GM12878 (cell line): Measurements from ENCODE around the gene HOXB3. TPM values are rescaled to one million over a fixed set of nuclear protein-coding genes. Genes with fewer than 3 reads are reported as not detected.

Experiments used
- ATAC-seq: fragments of 200-7000 bp; cut with Tn5 transposase; 3 replicates; pipeline ENCODE4 v1.9.1; 2020; ENCODE audit warnings: mild to moderate bottlenecking, moderate library complexity
- BruUV-seq: library from RNA; stranded (reverse); fragments of 400-500 nt; replicated peaks from 2 replicates; lab custom pipeline; 2021; lab: Mats Ljungman, UMichigan
- CTCF ChIA-PET: fragments of 300-600 bp; sonication (Branson Sonifier 250); formaldehyde crosslinking; extraction: SDS; loops from one replicate; lab custom pipeline; 2021; ENCODE audit warnings: inconsistent platforms; lab: Yijun Ruan, JAX
- POLR2A ChIA-PET: fragments of 350-600 bp; formaldehyde crosslinking; extraction: SDS; loops from one replicate; lab custom pipeline; 2021; ENCODE audit warnings: inconsistent platforms; lab: Charles Lee
- RAD21 ChIA-PET: fragments of 300-600 bp; sonication (Branson Sonifier 250); formaldehyde crosslinking; loops from one replicate; lab custom pipeline; 2023; ENCODE audit warnings: antibody characterized with exemption; ENCODE audit not compliant: unreplicated experiment; lab: Charles Lee
- SMC1A ChIA-PET: fragments of 300-600 bp; sonication (Branson Sonifier 250); formaldehyde crosslinking; loops from one replicate; lab custom pipeline; 2023; ENCODE audit not compliant: unreplicated experiment, uncharacterized antibody; lab: Charles Lee
- DNase-seq: peaks from one replicate; pipeline ENCODE4 v3.0.0-alpha.2; 2011; ENCODE audit warnings: low read depth, low spot score
- FAIRE-seq: peaks from 3 replicates; lab custom pipeline; 2011; peaks lifted over from hg19 to GRCh38; lab: Jason Lieb, UNC
- H2AFZ ChIP-seq: 2 replicates; pipeline ENCODE4 v1.6.0; 2011; ENCODE audit warnings: low read depth, low read length, control low read depth; ENCODE audit not compliant: control insufficient read depth
- H3K27ac ChIP-seq: 2 replicates; pipeline ENCODE4 v1.5.1; 2011; ENCODE audit warnings: control low read depth; ENCODE audit not compliant: control insufficient read depth, insufficient read depth
- H3K27me3 ChIP-seq, 2 experiments: replicated peaks in 1 of 2; 2 replicates each; pipeline versions ENCODE4 v1.6.0 to v1.6.1; 2011; ENCODE audit warnings: low read length in 1 of 2; ENCODE audit not compliant: control insufficient read depth in 2 of 2, insufficient read depth in 2 of 2
- H3K36me3 ChIP-seq, 2 experiments: 2 replicates each; pipeline ENCODE4 v1.5.1; 2011; ENCODE audit warnings: low read length in 1 of 2; ENCODE audit not compliant: control insufficient read depth in 2 of 2, insufficient read depth in 2 of 2
- H3K4me1 ChIP-seq: 2 replicates; pipeline ENCODE4 v1.6.1; 2011; ENCODE audit warnings: mild to moderate bottlenecking, low read length, moderate library complexity, mixed read lengths; ENCODE audit not compliant: control insufficient read depth, insufficient read depth
- H3K4me2 ChIP-seq: 2 replicates; pipeline ENCODE4 v1.6.0; 2011; ENCODE audit warnings: control low read depth; ENCODE audit not compliant: control insufficient read depth, insufficient read depth
- H3K4me3 ChIP-seq: fragments of 200-600 bp; sonication (generic); 2 replicates; pipeline ENCODE4 v1.5.1; 2016
- H3K79me2 ChIP-seq: 2 replicates; pipeline ENCODE4 v1.6.0; 2011; ENCODE audit warnings: low read length; ENCODE audit not compliant: control insufficient read depth, insufficient read depth
- H3K9ac ChIP-seq: 2 replicates; pipeline ENCODE4 v1.8.0; 2011; ENCODE audit warnings: low read length, control low read depth, mixed read lengths; ENCODE audit not compliant: control insufficient read depth, insufficient read depth
- H3K9me3 ChIP-seq: replicated peaks from 3 replicates; pipeline ENCODE4 v1.5.1; 2011; ENCODE audit warnings: mild to moderate bottlenecking, low read length; ENCODE audit not compliant: control insufficient read depth, insufficient read depth
- H4K20me1 ChIP-seq: 2 replicates; pipeline ENCODE4 v1.6.0; 2011; ENCODE audit not compliant: control insufficient read depth, insufficient read depth
- CREM ChIP-seq: IDR thresholded peaks from 2 replicates; pipeline ENCODE4 v1.6.1; 2014; ENCODE audit warnings: antibody characterized with exemption, low read depth
- ELK1 ChIP-seq: IDR thresholded peaks from 2 replicates; pipeline ENCODE4 v1.6.1; 2012; ENCODE audit warnings: low read depth, low read length, improper control_type of control experiment
- EZH2 ChIP-seq: IDR thresholded peaks from 2 replicates; pipeline ENCODE4 v1.6.1; 2012; ENCODE audit warnings: low read depth, mild to moderate bottlenecking, control low read depth, inconsistent platforms, low read length, borderline replicate concordance; ENCODE audit not compliant: control insufficient read depth
- HDAC2 ChIP-seq: fragments of 200-600 bp; sonication (generic); IDR thresholded peaks from 2 replicates; pipeline ENCODE4 v1.6.1; 2017
- NRF1 ChIP-seq: conservative IDR thresholded peaks from 2 replicates; pipeline ENCODE4 v1.6.1; 2011; ENCODE audit warnings: mild to moderate bottlenecking, low read depth, low read length, improper control_type of control experiment
- RELA ChIP-seq: fragments of 450-650 bp; IDR thresholded peaks from 2 replicates; pipeline ENCODE4 v1.8.0; 2014; ENCODE audit warnings: borderline replicate concordance; ENCODE audit not compliant: partially characterized antibody
- STAT3 ChIP-seq: IDR thresholded peaks from 2 replicates; pipeline ENCODE4 v1.6.1; 2011; ENCODE audit warnings: low read depth, low read length, improper control_type of control experiment
- TARDBP ChIP-seq: IDR thresholded peaks from 2 replicates; pipeline ENCODE4 v1.6.1; 2016; ENCODE audit warnings: borderline replicate concordance
- TCF12 ChIP-seq: IDR thresholded peaks from 2 replicates; pipeline ENCODE4 v1.6.1; 2011; ENCODE audit warnings: low read depth, mild to moderate bottlenecking, low read length
- YY1 ChIP-seq: IDR thresholded peaks from 2 replicates; pipeline ENCODE4 v1.6.1; 2011; ENCODE audit warnings: low read depth, mild to moderate bottlenecking, low read length
- ZZZ3 ChIP-seq: IDR thresholded peaks from 2 replicates; pipeline ENCODE4 v1.6.1; 2011; ENCODE audit warnings: low read depth; ENCODE audit not compliant: control insufficient read depth, insufficient read length
- WGBS: methylation state at CpG from one replicate; pipeline ENCODE4 v1.1.6; 2016; ENCODE audit warnings: low lambda C conversion rate; ENCODE audit not compliant: insufficient replicate concordance, insufficient coverage; ENCODE audit errors: missing lambda C conversion rate; 5-methylcytosine and 5-hydroxymethylcytosine counted together
- in situ Hi-C: fragments of 300-500 bp; cut with MboI; formaldehyde crosslinking; loops from 9 replicates; pipeline ENCODE4 v1.14.3; 2018; ENCODE audit warnings: mixed read lengths
- intact Hi-C: fragments of 100-400 bp; cut with micrococcal nuclease; formaldehyde crosslinking; loops from one replicate; pipeline ENCODE4 v1.14.2; 2022; ENCODE audit not compliant: unreplicated experiment
- polyA plus RNA-seq, 11 experiments: library from polyadenylated mRNA; depleted of rRNA in 4 of 11; unstranded in 6 of 11; stranded (reverse) in 5 of 11; fragments of >200 nt; fragmentation: Nextera tagmentation in 4 of 11; fragmentation: Illumina TruSeq in 1 of 11; extraction: Ambion mirVana in 4 of 11; extraction: Trizol in 1 of 11; gene quantifications; 1 replicate in 1 of 11; 2 replicates in 10 of 11; pipeline versions ENCODE4 v1.2.1 to v1.2.3, GENCODE V29; 2011 to 2016; ENCODE audit warnings: inconsistent platforms in 2 of 11, missing spikeins in 2 of 11, low read depth in 1 of 11
- total RNA-seq, 4 experiments: library from RNA; depleted of rRNA in 3 of 4; stranded (reverse); fragments of >200 nt in 3 of 4; fragmentation: Illumina TruSeq in 1 of 4; extraction: Trizol in 1 of 4; gene quantifications; 2 replicates each; pipeline versions ENCODE4 v1.2.1 to v1.2.3, GENCODE V29; 2013 to 2021
- TF ChIP-seq, protein P1 (sequence below): fragments of 450-650 bp; formaldehyde crosslinking; IDR thresholded peaks from 2 replicates; pipeline ENCODE4 v1.4.0; 2022; ENCODE audit warnings: mild to moderate bottlenecking, moderate library complexity
- TF ChIP-seq, protein P2 (sequence below): fragments of 450-650 bp; IDR thresholded peaks from 2 replicates; pipeline ENCODE4 v1.6.1; 2018; ENCODE audit warnings: mild to moderate bottlenecking, low read depth, moderate library complexity; ENCODE audit not compliant: partially characterized antibody
- TF ChIP-seq, protein P3 (sequence below): IDR thresholded peaks from 2 replicates; pipeline ENCODE4 v1.6.1; 2012; ENCODE audit warnings: mild to moderate bottlenecking, low read depth, low read length

Gene HOXB3
- total and polyA plus RNA-seq, 10 of the 15 experiments (the other 5 are each of a cell fraction or from before 2014, with no cell fraction given) = 0.19 to 7.7 (median 2.9) TPM

DNA sequence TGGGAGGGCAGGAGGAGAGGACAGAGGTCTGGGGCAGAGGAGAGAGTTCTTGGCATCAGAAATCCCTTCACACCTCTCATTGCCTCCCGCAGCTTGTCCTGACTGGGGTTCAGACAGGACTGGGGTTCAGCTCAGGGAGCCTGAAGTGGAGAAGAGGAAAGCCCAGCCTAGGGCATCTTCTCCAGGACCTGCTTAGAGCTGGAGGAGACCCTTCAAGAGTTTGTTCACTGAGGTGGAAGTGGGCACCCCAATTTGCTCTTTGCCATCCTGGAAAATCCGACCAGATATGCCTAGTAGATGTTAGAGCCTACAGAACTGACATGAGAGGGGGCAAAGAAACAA, 2.0 kb downstream of the HOXB3 start:
- intact Hi-C loops (no loop called here), in situ Hi-C loops (no loop called here)
- ChIA-PET RAD21 (interaction anchor here (0.8 to 2.6 kb wide), 11 partner anchors 30 to 508 kb away, joined by 3 to 13 read pairs (median 5); no protein-coding TSS in a partner anchor), CTCF (interaction anchor here (0.8 to 3.3 kb wide), 19 partner anchors 13 to 617 kb away, joined by 3 to 22 read pairs (median 4); partner anchors contain the start of gene CDK5RAP3), SMC1A (interaction anchor here (0.6 to 3.0 kb wide), 13 partner anchors 11 to 754 kb away, joined by 3 to 23 read pairs (median 5); no protein-coding TSS in a partner anchor), POLR2A (interaction anchor here (0.6 to 1.1 kb wide), 4 partner anchors 87 to 504 kb away, joined by 3 to 7 read pairs (median 4); no protein-coding TSS in a partner anchor)
- Histone ChIP-seq H3K79me2 (no peaks in the 10 kb centered on the region), H3K27me3 (peaks cover 0 to 8% of the 10 kb centered on the region in 2 experiments; a peak in 3 of 4 replicates), H3K4me3 (no peak overlapping the region), H3K9me3 (no peaks in the 10 kb centered on the region), H2AFZ (no peak overlapping the region), H4K20me1 (no peaks in the 10 kb centered on the region), H3K9ac (no peak overlapping the region), H3K36me3 (no peaks in the 10 kb centered on the region), H3K27ac (no peak overlapping the region), H3K4me1 (no peaks in the 10 kb centered on the region), H3K4me2 (no peak overlapping the region)
- 0% methylated on average over 2 of the region's 2 CpGs for WGBS
- FAIRE-seq (no peak), DNase-seq (no peak), ATAC-seq (no peak)
- no TSS peak for BruUV-seq
- TF ChIP-seq ZZZ3 (no peak), NRF1 (no peak), ELK1 (no peak), TARDBP (no peak), HDAC2 (no peak), RELA (no peak), CREM (no peak), STAT3 (no peak), EZH2 (no peak), TCF12 (no peak), YY1 (no peak)
- TF ChIP-seq, protein P1, sequence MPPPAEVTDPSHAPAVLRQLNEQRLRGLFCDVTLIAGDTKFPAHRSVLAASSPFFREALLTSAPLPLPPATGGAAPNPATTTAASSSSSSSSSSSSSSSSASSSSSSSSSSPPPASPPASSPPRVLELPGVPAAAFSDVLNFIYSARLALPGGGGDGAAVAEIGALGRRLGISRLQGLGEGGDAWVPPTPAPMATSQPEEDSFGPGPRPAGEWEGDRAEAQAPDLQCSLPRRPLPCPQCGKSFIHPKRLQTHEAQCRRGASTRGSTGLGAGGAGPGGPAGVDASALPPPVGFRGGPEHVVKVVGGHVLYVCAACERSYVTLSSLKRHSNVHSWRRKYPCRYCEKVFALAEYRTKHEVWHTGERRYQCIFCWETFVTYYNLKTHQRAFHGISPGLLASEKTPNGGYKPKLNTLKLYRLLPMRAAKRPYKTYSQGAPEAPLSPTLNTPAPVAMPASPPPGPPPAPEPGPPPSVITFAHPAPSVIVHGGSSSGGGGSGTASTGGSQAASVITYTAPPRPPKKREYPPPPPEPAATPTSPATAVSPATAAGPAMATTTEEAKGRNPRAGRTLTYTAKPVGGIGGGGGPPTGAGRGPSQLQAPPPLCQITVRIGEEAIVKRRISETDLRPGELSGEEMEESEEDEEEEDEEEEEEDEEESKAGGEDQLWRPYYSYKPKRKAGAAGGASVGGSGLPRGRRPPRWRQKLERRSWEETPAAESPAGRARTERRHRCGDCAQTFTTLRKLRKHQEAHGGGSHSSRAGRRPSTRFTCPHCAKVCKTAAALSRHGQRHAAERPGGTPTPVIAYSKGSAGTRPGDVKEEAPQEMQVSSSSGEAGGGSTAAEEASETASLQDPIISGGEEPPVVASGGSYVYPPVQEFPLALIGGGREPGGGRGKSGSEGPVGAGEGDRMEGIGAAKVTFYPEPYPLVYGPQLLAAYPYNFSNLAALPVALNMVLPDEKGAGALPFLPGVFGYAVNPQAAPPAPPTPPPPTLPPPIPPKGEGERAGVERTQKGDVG (CRISPR knock-in tag) = no peak
- TF ChIP-seq, protein P2, sequence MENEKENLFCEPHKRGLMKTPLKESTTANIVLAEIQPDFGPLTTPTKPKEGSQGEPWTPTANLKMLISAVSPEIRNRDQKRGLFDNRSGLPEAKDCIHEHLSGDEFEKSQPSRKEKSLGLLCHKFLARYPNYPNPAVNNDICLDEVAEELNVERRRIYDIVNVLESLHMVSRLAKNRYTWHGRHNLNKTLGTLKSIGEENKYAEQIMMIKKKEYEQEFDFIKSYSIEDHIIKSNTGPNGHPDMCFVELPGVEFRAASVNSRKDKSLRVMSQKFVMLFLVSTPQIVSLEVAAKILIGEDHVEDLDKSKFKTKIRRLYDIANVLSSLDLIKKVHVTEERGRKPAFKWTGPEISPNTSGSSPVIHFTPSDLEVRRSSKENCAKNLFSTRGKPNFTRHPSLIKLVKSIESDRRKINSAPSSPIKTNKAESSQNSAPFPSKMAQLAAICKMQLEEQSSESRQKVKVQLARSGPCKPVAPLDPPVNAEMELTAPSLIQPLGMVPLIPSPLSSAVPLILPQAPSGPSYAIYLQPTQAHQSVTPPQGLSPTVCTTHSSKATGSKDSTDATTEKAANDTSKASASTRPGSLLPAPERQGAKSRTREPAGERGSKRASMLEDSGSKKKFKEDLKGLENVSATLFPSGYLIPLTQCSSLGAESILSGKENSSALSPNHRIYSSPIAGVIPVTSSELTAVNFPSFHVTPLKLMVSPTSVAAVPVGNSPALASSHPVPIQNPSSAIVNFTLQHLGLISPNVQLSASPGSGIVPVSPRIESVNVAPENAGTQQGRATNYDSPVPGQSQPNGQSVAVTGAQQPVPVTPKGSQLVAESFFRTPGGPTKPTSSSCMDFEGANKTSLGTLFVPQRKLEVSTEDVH = no peak
- TF ChIP-seq, protein P3, sequence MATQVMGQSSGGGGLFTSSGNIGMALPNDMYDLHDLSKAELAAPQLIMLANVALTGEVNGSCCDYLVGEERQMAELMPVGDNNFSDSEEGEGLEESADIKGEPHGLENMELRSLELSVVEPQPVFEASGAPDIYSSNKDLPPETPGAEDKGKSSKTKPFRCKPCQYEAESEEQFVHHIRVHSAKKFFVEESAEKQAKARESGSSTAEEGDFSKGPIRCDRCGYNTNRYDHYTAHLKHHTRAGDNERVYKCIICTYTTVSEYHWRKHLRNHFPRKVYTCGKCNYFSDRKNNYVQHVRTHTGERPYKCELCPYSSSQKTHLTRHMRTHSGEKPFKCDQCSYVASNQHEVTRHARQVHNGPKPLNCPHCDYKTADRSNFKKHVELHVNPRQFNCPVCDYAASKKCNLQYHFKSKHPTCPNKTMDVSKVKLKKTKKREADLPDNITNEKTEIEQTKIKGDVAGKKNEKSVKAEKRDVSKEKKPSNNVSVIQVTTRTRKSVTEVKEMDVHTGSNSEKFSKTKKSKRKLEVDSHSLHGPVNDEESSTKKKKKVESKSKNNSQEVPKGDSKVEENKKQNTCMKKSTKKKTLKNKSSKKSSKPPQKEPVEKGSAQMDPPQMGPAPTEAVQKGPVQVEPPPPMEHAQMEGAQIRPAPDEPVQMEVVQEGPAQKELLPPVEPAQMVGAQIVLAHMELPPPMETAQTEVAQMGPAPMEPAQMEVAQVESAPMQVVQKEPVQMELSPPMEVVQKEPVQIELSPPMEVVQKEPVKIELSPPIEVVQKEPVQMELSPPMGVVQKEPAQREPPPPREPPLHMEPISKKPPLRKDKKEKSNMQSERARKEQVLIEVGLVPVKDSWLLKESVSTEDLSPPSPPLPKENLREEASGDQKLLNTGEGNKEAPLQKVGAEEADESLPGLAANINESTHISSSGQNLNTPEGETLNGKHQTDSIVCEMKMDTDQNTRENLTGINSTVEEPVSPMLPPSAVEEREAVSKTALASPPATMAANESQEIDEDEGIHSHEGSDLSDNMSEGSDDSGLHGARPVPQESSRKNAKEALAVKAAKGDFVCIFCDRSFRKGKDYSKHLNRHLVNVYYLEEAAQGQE = no peak
